Fibroblast of villous mesenchyme (primary cell): ENCODE data around the gene PNPO. TPM values are rescaled to one million over a fixed set of nuclear protein-coding genes. Genes with fewer than 3 reads are reported as not detected.
A peak's percentile ranks its signal among the peaks of the same experiment; 100 is the strongest.

Source experiments
- DNase-seq: peaks from one replicate; pipeline ENCODE4 v3.0.0-alpha.2; 2010; ENCODE audit warnings: low read depth
- H3K4me3 ChIP-seq: 2 replicates; pipeline ENCODE4 v1.5.1; 2011; ENCODE audit warnings: low read depth, mild to moderate bottlenecking, low read length
- CTCF ChIP-seq: IDR thresholded peaks from 2 replicates; pipeline ENCODE4 v1.5.1; 2012; ENCODE audit warnings: low read depth, mild to moderate bottlenecking, low read length; ENCODE audit not compliant: insufficient read depth
- total RNA-seq: library from RNA; depleted of rRNA; stranded (reverse); fragments of >200 nt; gene quantifications from 2 replicates; pipeline ENCODE4 v1.2.3, GENCODE V29; 2012

Gene PNPO
- total RNA-seq, 1 donor = 49.2 TPM

- no peak for DNase-seq
- no peak overlapping the region for H3K4me3 ChIP-seq
- no peak for TF ChIP-seq CTCF
These were observed 33.9 kb downstream of the PNPO start for GRCh38 chr17:47975189-47975822.

GRCh38 chr17:47975823-47976205 is 34.4 kb downstream of the PNPO start:
- no peak for DNase-seq
- TF ChIP-seq CTCF = no peak
- H3K4me3 ChIP-seq = no peak overlapping the region

GRCh38 chr17:47978324-47978723 is 37.0 kb downstream of the PNPO start:
- DNase-seq = peak; percentile 63

GRCh38 chr17:47980541-47980940 is 39.2 kb downstream of the PNPO start:
- DNase-seq = no peak
- no peak overlapping the region for H3K4me3 ChIP-seq
- no peak for TF ChIP-seq CTCF

More at GRCh38 chr17:47978324-47978723, 37.0 kb downstream of the PNPO start:
- TF ChIP-seq CTCF = peak; percentile 72
- no peak overlapping the region for H3K4me3 ChIP-seq

GRCh38 chr17:47981462-47981861 is 40.1 kb downstream of the PNPO start:
- TF ChIP-seq CTCF = no peak
- H3K4me3 ChIP-seq = no peak overlapping the region
- no peak for DNase-seq

GRCh38 chr17:47982091-47982617 is 40.8 kb downstream of the PNPO start:
- TF ChIP-seq CTCF = no peak
- no peak for DNase-seq
- no peak overlapping the region for H3K4me3 ChIP-seq
